HG03432 (cell line): ENCODE data around the gene ADAMTS13.
"Not testable (repeated sequence)": the region's sequence is repeated elsewhere in the genome, so short reads cannot be mapped to it uniquely, and the experiment has no call there.

ENCODE experiments used
- ATAC-seq: cut with Tn5 transposase; IDR thresholded peaks from one replicate; pipeline ENCODE4 v1.9.1; 2021; ENCODE audit warnings: mild to moderate bottlenecking, moderate library complexity; ENCODE audit not compliant: unreplicated experiment

Gene ADAMTS13

GRCh38 chr9:133423216-133423615 lies 1.0 kb downstream of the ADAMTS13 start:
- ATAC-seq = no peak

GRCh38 chr9:133424187-133424586 lies 2.0 kb downstream of the ADAMTS13 start:
- no peak for ATAC-seq

- ATAC-seq = no peak
Measured at GRCh38 chr9:133425049-133425632, 3.0 kb downstream of the ADAMTS13 start.

GRCh38 chr9:133426011-133426410 lies 3.8 kb downstream of the ADAMTS13 start:
- no peak for ATAC-seq

GRCh38 chr9:133427658-133428348 lies 5.6 kb downstream of the ADAMTS13 start:
- no peak for ATAC-seq

DNA sequence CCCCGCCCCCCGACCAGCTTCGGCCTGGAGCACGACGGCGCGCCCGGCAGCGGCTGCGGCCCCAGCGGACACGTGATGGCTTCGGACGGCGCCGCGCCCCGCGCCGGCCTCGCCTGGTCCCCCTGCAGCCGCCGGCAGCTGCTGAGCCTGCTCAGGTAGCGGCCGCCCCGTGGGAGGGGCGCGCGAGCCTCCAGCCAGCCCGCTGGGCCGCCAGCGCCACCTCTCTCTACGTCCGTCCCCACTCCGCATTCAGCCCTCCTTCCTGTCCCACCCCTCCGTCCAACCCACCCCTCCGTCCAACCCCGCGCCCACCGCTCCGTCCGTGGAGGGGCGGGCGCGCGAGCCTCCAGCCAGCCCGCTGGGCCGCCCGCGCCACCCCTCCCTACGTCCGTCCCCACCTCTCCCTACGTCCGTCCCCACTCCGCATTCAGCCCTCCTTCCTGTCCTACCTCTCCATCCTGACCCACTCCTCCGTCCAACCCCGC lies 6.5 kb downstream of the ADAMTS13 start:
- no peak for ATAC-seq

GRCh38 chr9:133429214-133429613 lies 7.0 kb downstream of the ADAMTS13 start:
- no peak for ATAC-seq

GRCh38 chr9:133429641-133430161 lies 7.5 kb downstream of the ADAMTS13 start:
- ATAC-seq = no peak

GRCh38 chr9:133430244-133430643 lies 8.1 kb downstream of the ADAMTS13 start:
- ATAC-seq = no peak

GRCh38 chr9:133433351-133433843 lies 11.2 kb downstream of the ADAMTS13 start:
- no peak for ATAC-seq

GRCh38 chr9:133436681-133437080 lies 14.5 kb downstream of the ADAMTS13 start:
- no peak for ATAC-seq

GRCh38 chr9:133437753-133438531 lies 15.8 kb downstream of the ADAMTS13 start:
- ATAC-seq = no peak

DNA sequence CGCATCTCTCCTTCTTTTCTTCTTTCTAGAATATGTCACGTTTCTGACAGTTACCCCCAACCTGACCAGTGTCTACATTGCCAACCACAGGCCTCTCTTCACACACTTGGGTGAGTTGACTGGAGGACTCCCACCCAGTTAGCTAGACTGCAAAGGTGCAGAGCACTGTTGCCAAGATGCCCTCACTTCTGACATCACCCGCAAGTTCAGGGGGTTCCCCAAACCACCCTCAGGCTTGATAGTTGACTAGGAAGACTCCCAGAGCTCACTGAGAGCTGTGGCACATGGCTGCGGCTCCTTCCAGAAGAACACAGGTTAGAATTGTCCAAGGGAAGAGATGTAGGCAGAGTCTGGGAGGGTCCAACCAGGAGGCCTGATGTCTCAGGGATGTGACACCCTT lies 17.2 kb downstream of the ADAMTS13 start:
- ATAC-seq = no peak

- peak; percentile 47 for ATAC-seq
Measured at GRCh38 chr9:133440874-133441273, 18.7 kb downstream of the ADAMTS13 start.

DNA sequence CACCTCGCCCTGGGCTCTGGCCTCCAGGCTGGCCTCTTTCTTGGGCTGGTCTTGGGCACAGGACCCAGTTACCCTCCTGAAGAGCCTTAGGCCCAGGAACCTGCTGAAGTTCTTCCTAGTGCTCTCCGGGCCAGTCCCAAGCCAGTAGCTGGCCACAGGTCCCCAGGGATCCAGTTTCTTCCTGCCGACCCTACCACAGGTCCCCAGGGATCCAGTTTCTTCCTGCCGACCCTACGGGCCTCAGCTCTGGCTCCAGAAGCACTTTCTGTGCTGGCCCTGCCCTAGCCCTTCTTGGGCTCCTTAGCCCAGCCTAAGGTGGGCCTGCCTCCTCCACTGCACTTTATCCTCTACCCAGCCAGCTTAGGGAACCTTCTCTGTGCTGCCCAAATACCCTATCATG lies 19.4 kb downstream of the ADAMTS13 start:
- no peak for ATAC-seq

- ATAC-seq = no peak
Measured at GRCh38 chr9:133443248-133443647, 21.1 kb downstream of the ADAMTS13 start.

- no peak for ATAC-seq
Measured at GRCh38 chr9:133443982-133444381, 21.8 kb downstream of the ADAMTS13 start.

- ATAC-seq = no peak
Measured at GRCh38 chr9:133445293-133445969, 23.3 kb downstream of the ADAMTS13 start.

GRCh38 chr9:133448487-133448972 lies 26.4 kb downstream of the ADAMTS13 start:
- ATAC-seq = no peak

DNA sequence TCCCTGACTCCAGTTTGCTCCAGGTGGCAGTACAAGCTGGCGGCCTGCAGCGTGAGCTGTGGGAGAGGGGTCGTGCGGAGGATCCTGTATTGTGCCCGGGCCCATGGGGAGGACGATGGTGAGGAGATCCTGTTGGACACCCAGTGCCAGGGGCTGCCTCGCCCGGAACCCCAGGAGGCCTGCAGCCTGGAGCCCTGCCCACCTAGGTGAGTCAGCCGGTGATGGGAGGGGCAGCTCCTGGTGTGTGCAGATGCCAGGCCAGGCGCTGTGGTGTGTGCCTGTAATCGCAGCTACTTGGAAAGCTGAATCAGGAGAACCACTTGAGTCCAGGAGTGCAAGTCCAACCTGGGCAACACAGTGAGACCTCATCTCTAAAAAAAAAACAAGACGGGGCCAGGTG lies 27.6 kb downstream of the ADAMTS13 start:
- no peak for ATAC-seq

DNA sequence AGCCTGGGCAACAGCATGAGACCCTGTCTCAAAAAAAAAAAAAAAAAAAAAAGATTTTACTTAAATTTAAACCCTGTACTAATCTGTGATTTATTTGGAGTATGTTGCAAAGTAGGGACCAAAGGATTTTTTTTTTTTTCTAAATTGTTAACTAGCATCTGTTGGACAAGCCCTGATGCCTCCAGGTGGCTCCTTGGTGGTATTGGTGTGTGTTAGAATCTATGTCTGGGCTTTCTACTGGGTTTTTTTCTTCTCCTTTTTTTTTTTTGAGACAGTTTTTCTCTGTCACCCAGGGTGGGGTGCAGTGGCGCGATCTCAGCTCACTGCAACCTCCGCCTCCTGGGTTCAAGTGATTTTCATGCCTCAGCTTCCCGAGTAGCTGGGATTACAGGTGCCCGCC lies 29.7 kb downstream of the ADAMTS13 start:
- not testable (repeated sequence) for ATAC-seq
